Endothelial cell of umbilical vein (primary cell): ENCODE data around the gene MSI1. TPM values are rescaled to one million over a fixed set of nuclear protein-coding genes. Genes with fewer than 3 reads are reported as not detected.

ENCODE experiments used
- BruUV-seq: library from RNA; stranded (reverse); fragments of 400-500 nt; replicated peaks from 2 replicates; lab custom pipeline; 2021; lab: Mats Ljungman, UMichigan
- CTCF ChIA-PET: fragments of 300-600, 350-600 bp; sonication (Branson Sonifier 250); formaldehyde crosslinking; loops from one replicate; lab custom pipeline; 2021; ENCODE audit warnings: antibody characterized with exemption, inconsistent platforms; lab: Charles Lee
- POLR2A ChIA-PET: fragments of 300-600, 350-600 bp; sonication (Branson Sonifier 250); formaldehyde crosslinking; loops from one replicate; lab custom pipeline; 2021; ENCODE audit warnings: antibody characterized with exemption, inconsistent platforms; lab: Charles Lee
- DNase-seq: peaks from one replicate; pipeline ENCODE4 v3.0.0-alpha.2; 2011; ENCODE audit warnings: low read depth, low spot score
- FAIRE-seq: peaks from 2 replicates; lab custom pipeline; 2011; peaks lifted over from hg19 to GRCh38; lab: Jason Lieb, UNC
- H2AFZ ChIP-seq: 2 replicates; pipeline ENCODE4 v1.6.0; 2012; ENCODE audit warnings: low read depth, low read length, control low read depth, inconsistent platforms
- H3K27ac ChIP-seq: 2 replicates; pipeline ENCODE4 v1.5.1; 2011; ENCODE audit warnings: low read depth, mild to moderate bottlenecking, control low read depth, low read length, moderate library complexity; ENCODE audit not compliant: insufficient read depth
- H3K27me3 ChIP-seq, 2 experiments: 2 replicates each; pipeline versions ENCODE4 v1.6.0 to v1.6.1; 2011; ENCODE audit warnings: low read length in 2 of 2, mixed read lengths in 1 of 2; ENCODE audit not compliant: control insufficient read depth in 2 of 2, insufficient read depth in 2 of 2
- H3K36me3 ChIP-seq, 2 experiments: 2 replicates in 1 of 2; 3 replicates in 1 of 2; pipeline ENCODE4 v1.5.1; 2011; ENCODE audit warnings: low read length in 2 of 2, mild to moderate bottlenecking in 1 of 2, moderate library complexity in 1 of 2; ENCODE audit not compliant: control insufficient read depth in 2 of 2, insufficient read depth in 2 of 2; ENCODE audit errors: extremely low read depth in 1 of 2
- H3K4me1 ChIP-seq: 3 replicates; pipeline ENCODE4 v1.5.1; 2011; ENCODE audit warnings: mild to moderate bottlenecking, low read length; ENCODE audit not compliant: control insufficient read depth, insufficient read depth; ENCODE audit errors: extremely low read depth
- H3K4me2 ChIP-seq: 2 replicates; pipeline ENCODE4 v1.6.1; 2011; ENCODE audit warnings: low read length, control low read depth, mixed read lengths; ENCODE audit not compliant: insufficient read depth
- H3K4me3 ChIP-seq, 3 experiments: fragments of 200-600 bp in 1 of 3; sonication (generic), shearing (Covaris generic) in 1 of 3; replicated peaks in 1 of 3; 2 replicates each; pipeline ENCODE4 v1.5.1; 2011 to 2016; ENCODE audit warnings: control low read depth in 3 of 3, low read length in 3 of 3, mild to moderate bottlenecking in 2 of 3, inconsistent platforms in 1 of 3, low read depth in 1 of 3, moderate library complexity in 1 of 3; ENCODE audit not compliant: insufficient read depth in 1 of 3
- H3K79me2 ChIP-seq: 2 replicates; pipeline ENCODE4 v1.6.0; 2012; ENCODE audit warnings: low read length, inconsistent platforms; ENCODE audit not compliant: control insufficient read depth, insufficient read depth
- H3K9ac ChIP-seq: replicated peaks from 2 replicates; pipeline ENCODE3; 2011; ENCODE audit warnings: low read length, control low read depth; ENCODE audit not compliant: insufficient read depth; ENCODE audit errors: extremely low read depth
- H3K9me1 ChIP-seq: replicated peaks from 3 replicates; pipeline ENCODE4 v1.6.0; 2011; ENCODE audit warnings: mild to moderate bottlenecking, low read length; ENCODE audit not compliant: control insufficient read depth, insufficient read depth; ENCODE audit errors: extremely low read depth
- H3K9me3 ChIP-seq: replicated peaks from 2 replicates; pipeline ENCODE4 v1.5.1; 2012; ENCODE audit warnings: low read length, inconsistent platforms; ENCODE audit not compliant: control insufficient read depth, insufficient read depth
- H4K20me1 ChIP-seq: replicated peaks from 2 replicates; pipeline ENCODE3; 2011; ENCODE audit warnings: mild to moderate bottlenecking, low read length; ENCODE audit not compliant: control insufficient read depth, insufficient read depth; ENCODE audit errors: extremely low read depth
- EZH2 ChIP-seq: IDR thresholded peaks from 2 replicates; pipeline ENCODE4 v1.6.1; 2012; ENCODE audit warnings: borderline replicate concordance, low read depth, mild to moderate bottlenecking, moderate library complexity, low read length, inconsistent platforms; ENCODE audit not compliant: severe bottlenecking
- FOS ChIP-seq: IDR thresholded peaks from 2 replicates; pipeline ENCODE4 v1.6.1; 2011; ENCODE audit warnings: mild to moderate bottlenecking, low read length, moderate library complexity, borderline replicate concordance; ENCODE audit not compliant: insufficient read depth
- GATA2 ChIP-seq: IDR thresholded peaks from 2 replicates; pipeline ENCODE4 v1.7.0; 2011; ENCODE audit warnings: low read depth, mild to moderate bottlenecking, moderate library complexity, mixed read lengths, low read length; ENCODE audit not compliant: insufficient read length, insufficient read depth
- JUN ChIP-seq: IDR thresholded peaks from 2 replicates; pipeline ENCODE4 v1.6.1; 2011; ENCODE audit warnings: borderline replicate concordance, low read depth; ENCODE audit not compliant: insufficient read length, insufficient read depth
- MAX ChIP-seq: IDR thresholded peaks from 2 replicates; pipeline ENCODE4 v1.6.1; 2011; ENCODE audit not compliant: insufficient read depth, insufficient read length
- MYC ChIP-seq: IDR thresholded peaks from one replicate; pipeline ENCODE4 v1.6.1; 2011; ENCODE audit warnings: mild to moderate bottlenecking, low read depth, low read length
- POLR2A ChIP-seq: IDR thresholded peaks from 2 replicates; pipeline ENCODE4 v1.6.1; 2012; ENCODE audit warnings: low read depth, mild to moderate bottlenecking, control low read depth, low read length
- POLR2AphosphoS5 ChIP-seq: IDR thresholded peaks from 2 replicates; pipeline ENCODE4 v1.6.1; 2012; ENCODE audit warnings: low read depth, mild to moderate bottlenecking, control low read depth, low read length, moderate library complexity; ENCODE audit not compliant: insufficient read depth
- dilution Hi-C: fragments of 300-500 bp; cut with MboI; formaldehyde crosslinking; loops from one replicate; pipeline ENCODE4 v1.15.0; 2019; ENCODE audit warnings: low sequenced_read_pairs; ENCODE audit not compliant: extremely low pct_ligation_motif_present
- intact Hi-C: fragments of 100-400 bp; cut with micrococcal nuclease; formaldehyde crosslinking; loops from one replicate; pipeline ENCODE4 v1.10.0; 2022
- polyA plus RNA-seq, 4 experiments: library from polyadenylated mRNA; depleted of rRNA in 3 of 4; stranded (reverse) in 3 of 4; unstranded in 1 of 4; fragments of >200 nt; gene quantifications; 2 replicates each; pipeline versions ENCODE4 v1.2.1 to v1.2.3, GENCODE V29; 2011 to 2012; ENCODE audit warnings: missing spikeins in 1 of 4
- total RNA-seq: library from RNA; stranded (reverse); gene quantifications from 2 replicates; pipeline ENCODE4 v1.2.3, GENCODE V29; 2021
- TF ChIP-seq, protein P1 (sequence below), 2 donors: IDR thresholded peaks; 1 replicate in 1 of 2; 2 replicates in 1 of 2; pipeline ENCODE4 v1.5.1; 2011; ENCODE audit warnings: low read length in 2 of 2, mild to moderate bottlenecking in 2 of 2, moderate library complexity in 2 of 2, control low read depth in 1 of 2, inconsistent platforms in 1 of 2, low read depth in 1 of 2; ENCODE audit not compliant: insufficient read depth in 1 of 2; ENCODE audit errors: extremely low read depth in 1 of 2

MSI1 gene
- total and polyA plus RNA-seq, 2 donors (not counting 3 experiments of a cell fraction or from before 2014, with no cell fraction given): 0.01 TPM; not detected in 1

GRCh38 chr12:120364487-120364886 lies 4.5 kb downstream of the MSI1 start:
- no peak overlapping the region for H3K4me3 ChIP-seq
- BruUV-seq: no TSS peak
- H3K9ac ChIP-seq: no peak overlapping the region
- no peaks in the 10 kb centered on the region for H3K9me1 ChIP-seq
- H3K4me1 ChIP-seq: no peaks in the 10 kb centered on the region
- H3K36me3 ChIP-seq: no peaks in the 10 kb centered on the region
- DNase-seq (no peak), FAIRE-seq (no peak)
- H3K79me2 ChIP-seq: no peaks in the 10 kb centered on the region
- no peak overlapping the region for H3K27ac ChIP-seq
- ChIA-PET POLR2A (no interaction called here), CTCF (interaction anchor here (0.7 to 1.4 kb wide), 4 partner anchors 9 to 65 kb away, joined by 3 to 5 read pairs (median 3); no protein-coding TSS in a partner anchor)
- no peaks in the 10 kb centered on the region for H4K20me1 ChIP-seq
- intact Hi-C loops: no loop called here
- TF ChIP-seq MAX (no peak), MYC (no peak), POLR2A (no peak), POLR2AphosphoS5 (no peak), JUN (no peak), EZH2 (no peak), GATA2 (no peak), FOS (no peak)
- TF ChIP-seq, protein P1, sequence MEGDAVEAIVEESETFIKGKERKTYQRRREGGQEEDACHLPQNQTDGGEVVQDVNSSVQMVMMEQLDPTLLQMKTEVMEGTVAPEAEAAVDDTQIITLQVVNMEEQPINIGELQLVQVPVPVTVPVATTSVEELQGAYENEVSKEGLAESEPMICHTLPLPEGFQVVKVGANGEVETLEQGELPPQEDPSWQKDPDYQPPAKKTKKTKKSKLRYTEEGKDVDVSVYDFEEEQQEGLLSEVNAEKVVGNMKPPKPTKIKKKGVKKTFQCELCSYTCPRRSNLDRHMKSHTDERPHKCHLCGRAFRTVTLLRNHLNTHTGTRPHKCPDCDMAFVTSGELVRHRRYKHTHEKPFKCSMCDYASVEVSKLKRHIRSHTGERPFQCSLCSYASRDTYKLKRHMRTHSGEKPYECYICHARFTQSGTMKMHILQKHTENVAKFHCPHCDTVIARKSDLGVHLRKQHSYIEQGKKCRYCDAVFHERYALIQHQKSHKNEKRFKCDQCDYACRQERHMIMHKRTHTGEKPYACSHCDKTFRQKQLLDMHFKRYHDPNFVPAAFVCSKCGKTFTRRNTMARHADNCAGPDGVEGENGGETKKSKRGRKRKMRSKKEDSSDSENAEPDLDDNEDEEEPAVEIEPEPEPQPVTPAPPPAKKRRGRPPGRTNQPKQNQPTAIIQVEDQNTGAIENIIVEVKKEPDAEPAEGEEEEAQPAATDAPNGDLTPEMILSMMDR (IDR thresholded peaks at IDR 0.05; ENCODE audit: extremely low read depth in 1 of 2, insufficient read depth in 1 of 2, low read depth in 1 of 2, low read length in 2 of 2): no peak
- no peaks in the 10 kb centered on the region for H3K9me3 ChIP-seq
- H2AFZ ChIP-seq: no peak overlapping the region
- peaks cover 21 to 27% of the 10 kb centered on the region in 2 experiments for H3K27me3 ChIP-seq
- no peak overlapping the region for H3K4me2 ChIP-seq
- dilution Hi-C loops: no loop called here
